ENCODE results near the gene DDR1. TPM values are rescaled to one million over a fixed set of nuclear protein-coding genes. Genes with fewer than 3 reads are reported as not detected.

DDR1 gene
- total and polyA plus RNA-seq, 2 experiments from 2014 or later = 58.3 to 154 TPM

DNA sequence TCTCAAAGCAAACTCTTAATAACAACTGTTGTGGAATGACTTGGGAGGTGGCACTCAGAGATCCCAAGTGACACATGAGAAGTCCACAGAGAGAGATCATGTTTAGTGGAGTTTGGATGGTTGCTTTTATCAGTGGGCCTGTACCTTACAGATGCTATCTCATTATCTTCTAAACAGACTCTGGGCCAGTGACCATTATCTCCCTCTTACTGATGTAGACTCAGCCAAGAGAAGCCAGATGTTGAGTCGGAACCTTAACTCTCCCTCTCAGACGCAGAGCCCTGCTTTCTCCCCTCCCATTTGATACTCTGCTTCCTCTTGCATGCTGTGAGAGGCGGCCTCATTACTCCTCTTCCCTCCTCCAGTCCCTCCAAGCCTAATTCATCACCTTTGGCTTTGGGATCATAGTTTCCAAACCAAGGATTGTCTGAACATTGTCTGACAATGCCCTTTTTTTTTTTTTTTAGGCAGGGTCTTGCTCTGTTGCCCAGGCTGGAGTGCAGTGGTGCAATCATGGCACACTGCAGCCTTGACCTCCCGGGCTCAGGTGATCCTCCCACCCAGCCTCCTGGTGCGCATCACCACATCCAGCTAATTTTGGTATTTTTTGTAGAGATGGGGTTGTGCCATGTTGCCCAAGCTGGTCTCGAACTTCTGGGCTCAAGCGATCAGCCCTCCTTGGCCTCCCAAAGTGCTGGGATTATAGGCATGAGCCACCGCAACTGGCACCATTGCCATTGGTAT lies 4.5 kb upstream of the DDR1 start (continued):
- TF ChIP-seq CREB1 (CRISPR knock-in tag; IDR thresholded peaks at IDR 0.05; ENCODE audit: low read depth) = no peak

DNA sequence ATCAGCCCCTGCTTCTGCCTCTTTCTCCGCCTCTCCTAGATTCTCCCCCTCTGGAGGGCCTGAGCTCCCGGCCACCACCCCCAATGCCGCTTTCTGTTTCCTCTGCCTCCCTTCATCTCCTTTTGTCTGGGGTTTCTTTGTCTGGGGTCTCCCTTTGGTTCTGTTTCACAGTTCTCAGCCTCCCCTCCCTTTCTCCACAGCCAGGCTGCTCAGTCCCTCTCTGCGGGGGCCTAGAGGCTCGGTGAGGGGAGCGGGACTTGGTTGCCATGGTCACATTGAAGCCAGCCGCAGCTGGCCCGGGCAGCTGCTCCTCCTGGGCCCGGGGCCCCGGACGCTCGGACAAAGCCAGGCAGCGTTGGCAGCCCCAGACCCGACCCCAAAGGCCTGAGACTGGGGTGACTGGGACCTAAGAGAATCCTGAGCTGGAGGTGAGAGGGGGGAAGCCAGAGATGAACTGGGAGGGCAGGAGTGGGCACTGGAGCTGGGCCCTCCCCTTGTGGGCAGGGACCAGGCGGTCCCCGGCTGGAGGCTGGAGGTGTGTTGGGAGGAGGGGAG lies 3.5 kb upstream of the DDR1 start:
- Histone ChIP-seq H4K20me1 (replicated peaks; ENCODE audit: insufficient read depth) (no peaks in the 10 kb centered on the region), H3K4me1 (ENCODE audit: insufficient read depth) (peaks cover 49% of the 10 kb centered on the region), H3K4me3 (peak overlapping the region; percentile 92), H3K9me2 (ENCODE audit: insufficient read depth) (0 out of 2 replicates have a peak, but pooled peaks cover 7% of the 10 kb centered on the region), H3F3A (replicated peaks; ENCODE audit: low read depth) (peaks cover 32% of the 10 kb centered on the region), H3K4me2 (peak overlapping the region; percentile 100), H3K79me2 (replicated peaks; ENCODE audit: insufficient read depth) (peaks cover 29% of the 10 kb centered on the region), H3K27me3 (ENCODE audit: insufficient read depth) (no peaks in the 10 kb centered on the region), H3K36me3 (ENCODE audit: insufficient read depth) (no peaks in the 10 kb centered on the region), H3K27ac (ENCODE audit: low read depth) (peak overlapping the region; percentile 97), H2AFZ (peak overlapping the region; percentile 15)
- peak; percentile 37 for ATAC-seq
- TF ChIP-seq POLR2AphosphoS5 (IDR thresholded peaks at IDR 0.05; ENCODE audit: low read depth) = peak; percentile 60
- TF ChIP-seq, protein P1, sequence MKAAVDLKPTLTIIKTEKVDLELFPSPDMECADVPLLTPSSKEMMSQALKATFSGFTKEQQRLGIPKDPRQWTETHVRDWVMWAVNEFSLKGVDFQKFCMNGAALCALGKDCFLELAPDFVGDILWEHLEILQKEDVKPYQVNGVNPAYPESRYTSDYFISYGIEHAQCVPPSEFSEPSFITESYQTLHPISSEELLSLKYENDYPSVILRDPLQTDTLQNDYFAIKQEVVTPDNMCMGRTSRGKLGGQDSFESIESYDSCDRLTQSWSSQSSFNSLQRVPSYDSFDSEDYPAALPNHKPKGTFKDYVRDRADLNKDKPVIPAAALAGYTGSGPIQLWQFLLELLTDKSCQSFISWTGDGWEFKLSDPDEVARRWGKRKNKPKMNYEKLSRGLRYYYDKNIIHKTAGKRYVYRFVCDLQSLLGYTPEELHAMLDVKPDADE (IDR thresholded peaks at IDR 0.05) = no peak
- H3K4me1 Mint-ChIP-seq = peaks cover 64% of the 10 kb centered on the region
- H3K4me3 Mint-ChIP-seq = peak overlapping the region; percentile 79
- H3K27me3 Mint-ChIP-seq (ENCODE audit: insufficient read depth, low read depth, poor library complexity) = peaks cover 35% of the 10 kb centered on the region
- peaks cover 2% of the 10 kb centered on the region; the same call in 2 of the 3 replicates for H3K36me3 Mint-ChIP-seq (ENCODE audit: low read depth)
- H3K27ac Mint-ChIP-seq = peak overlapping the region; percentile 80
- H3K9me3 Mint-ChIP-seq = no peaks in the 10 kb centered on the region
- DNase-seq (ENCODE audit: low spot score) = peak; percentile 93

DNA sequence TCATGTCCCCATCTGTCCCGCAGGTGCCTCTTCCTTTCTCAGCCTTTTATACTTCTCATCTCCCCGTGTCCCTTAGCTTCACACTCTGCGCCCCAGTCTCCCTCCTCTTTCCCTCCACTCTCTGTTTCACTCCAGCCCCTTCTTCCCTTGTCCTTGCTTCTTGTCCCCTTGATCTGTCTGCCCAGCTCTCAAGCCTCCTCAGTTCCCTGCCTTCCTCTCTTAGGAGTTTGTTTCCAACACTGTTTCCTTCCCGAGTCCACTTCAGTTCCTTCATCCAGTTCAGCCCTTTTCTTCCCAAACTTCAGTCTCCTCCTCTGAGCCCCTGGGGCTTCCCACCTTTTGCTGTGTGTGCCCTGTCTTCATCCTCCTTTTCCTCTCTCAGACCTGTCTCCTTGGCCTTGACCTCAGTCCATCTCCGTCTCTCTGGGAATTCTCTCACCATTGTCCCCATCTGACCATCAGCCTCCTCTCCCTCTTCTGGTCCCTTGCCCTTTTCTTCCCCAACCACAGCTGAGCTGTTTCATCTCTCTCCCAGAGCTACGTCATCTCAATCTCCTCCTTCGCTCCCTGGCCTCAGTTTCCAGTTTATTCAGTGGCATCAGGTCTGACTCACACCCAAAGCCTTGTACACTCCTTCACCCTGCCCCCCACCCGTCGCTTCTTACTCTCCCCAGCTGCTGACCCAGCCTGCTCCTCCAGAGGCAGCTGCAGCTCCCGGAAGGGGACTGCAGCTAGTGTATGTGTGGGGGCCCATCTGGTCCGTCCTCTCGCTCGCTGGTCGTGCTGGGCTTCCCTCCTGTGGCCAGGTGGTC lies 2.7 kb upstream of the DDR1 start:
- Mint-ChIP-seq H3K4me1 (peaks cover 71% of the 10 kb centered on the region), H3K36me3 (ENCODE audit: low read depth) (peaks cover 2% of the 10 kb centered on the region; the same call in 2 of the 3 replicates), H3K4me3 (peak overlapping the region; percentile 79), H3K9me3 (no peaks in the 10 kb centered on the region), H3K27me3 (ENCODE audit: insufficient read depth, low read depth, poor library complexity) (peaks cover 38% of the 10 kb centered on the region), H3K27ac (peak overlapping the region; percentile 46; the same call in 1 of the 2 replicates)
- Histone ChIP-seq H3K27me3 (ENCODE audit: insufficient read depth) (no peaks in the 10 kb centered on the region), H3F3A (replicated peaks; ENCODE audit: low read depth) (peaks cover 29% of the 10 kb centered on the region), H3K9me2 (ENCODE audit: insufficient read depth) (0 out of 2 replicates have a peak, but pooled peaks cover 2% of the 10 kb centered on the region), H3K4me2 (peak overlapping the region; percentile 100), H3K4me1 (ENCODE audit: insufficient read depth) (peaks cover 51% of the 10 kb centered on the region), H3K79me2 (replicated peaks; ENCODE audit: insufficient read depth) (peaks cover 32% of the 10 kb centered on the region), H2AFZ (0 out of 2 replicates have a peak overlapping the region, but pooled peaks have one; percentile 18), H4K20me1 (replicated peaks; ENCODE audit: insufficient read depth) (peaks cover under 1% of the 10 kb centered on the region; the same call in 1 of the 2 replicates), H3K4me3 (peak overlapping the region; percentile 92), H3K36me3 (ENCODE audit: insufficient read depth) (no peaks in the 10 kb centered on the region), H3K27ac (ENCODE audit: low read depth) (peak overlapping the region; percentile 97)
- no peak for ATAC-seq
- peak; percentile 32 for DNase-seq (ENCODE audit: low spot score)
- TF ChIP-seq JUNB (IDR thresholded peaks at IDR 0.05; ENCODE audit: unreplicated experiment) (no peak), NANOG (IDR thresholded peaks at IDR 0.05; ENCODE audit: borderline replicate concordance) (no peak), ZNF114 (CRISPR knock-in tag; IDR thresholded peaks at IDR 0.05) (no peak), EZH2phosphoT487 (IDR thresholded peaks at IDR 0.05; ENCODE audit: unreplicated experiment) (no peak)
- TF ChIP-seq, protein P2, sequence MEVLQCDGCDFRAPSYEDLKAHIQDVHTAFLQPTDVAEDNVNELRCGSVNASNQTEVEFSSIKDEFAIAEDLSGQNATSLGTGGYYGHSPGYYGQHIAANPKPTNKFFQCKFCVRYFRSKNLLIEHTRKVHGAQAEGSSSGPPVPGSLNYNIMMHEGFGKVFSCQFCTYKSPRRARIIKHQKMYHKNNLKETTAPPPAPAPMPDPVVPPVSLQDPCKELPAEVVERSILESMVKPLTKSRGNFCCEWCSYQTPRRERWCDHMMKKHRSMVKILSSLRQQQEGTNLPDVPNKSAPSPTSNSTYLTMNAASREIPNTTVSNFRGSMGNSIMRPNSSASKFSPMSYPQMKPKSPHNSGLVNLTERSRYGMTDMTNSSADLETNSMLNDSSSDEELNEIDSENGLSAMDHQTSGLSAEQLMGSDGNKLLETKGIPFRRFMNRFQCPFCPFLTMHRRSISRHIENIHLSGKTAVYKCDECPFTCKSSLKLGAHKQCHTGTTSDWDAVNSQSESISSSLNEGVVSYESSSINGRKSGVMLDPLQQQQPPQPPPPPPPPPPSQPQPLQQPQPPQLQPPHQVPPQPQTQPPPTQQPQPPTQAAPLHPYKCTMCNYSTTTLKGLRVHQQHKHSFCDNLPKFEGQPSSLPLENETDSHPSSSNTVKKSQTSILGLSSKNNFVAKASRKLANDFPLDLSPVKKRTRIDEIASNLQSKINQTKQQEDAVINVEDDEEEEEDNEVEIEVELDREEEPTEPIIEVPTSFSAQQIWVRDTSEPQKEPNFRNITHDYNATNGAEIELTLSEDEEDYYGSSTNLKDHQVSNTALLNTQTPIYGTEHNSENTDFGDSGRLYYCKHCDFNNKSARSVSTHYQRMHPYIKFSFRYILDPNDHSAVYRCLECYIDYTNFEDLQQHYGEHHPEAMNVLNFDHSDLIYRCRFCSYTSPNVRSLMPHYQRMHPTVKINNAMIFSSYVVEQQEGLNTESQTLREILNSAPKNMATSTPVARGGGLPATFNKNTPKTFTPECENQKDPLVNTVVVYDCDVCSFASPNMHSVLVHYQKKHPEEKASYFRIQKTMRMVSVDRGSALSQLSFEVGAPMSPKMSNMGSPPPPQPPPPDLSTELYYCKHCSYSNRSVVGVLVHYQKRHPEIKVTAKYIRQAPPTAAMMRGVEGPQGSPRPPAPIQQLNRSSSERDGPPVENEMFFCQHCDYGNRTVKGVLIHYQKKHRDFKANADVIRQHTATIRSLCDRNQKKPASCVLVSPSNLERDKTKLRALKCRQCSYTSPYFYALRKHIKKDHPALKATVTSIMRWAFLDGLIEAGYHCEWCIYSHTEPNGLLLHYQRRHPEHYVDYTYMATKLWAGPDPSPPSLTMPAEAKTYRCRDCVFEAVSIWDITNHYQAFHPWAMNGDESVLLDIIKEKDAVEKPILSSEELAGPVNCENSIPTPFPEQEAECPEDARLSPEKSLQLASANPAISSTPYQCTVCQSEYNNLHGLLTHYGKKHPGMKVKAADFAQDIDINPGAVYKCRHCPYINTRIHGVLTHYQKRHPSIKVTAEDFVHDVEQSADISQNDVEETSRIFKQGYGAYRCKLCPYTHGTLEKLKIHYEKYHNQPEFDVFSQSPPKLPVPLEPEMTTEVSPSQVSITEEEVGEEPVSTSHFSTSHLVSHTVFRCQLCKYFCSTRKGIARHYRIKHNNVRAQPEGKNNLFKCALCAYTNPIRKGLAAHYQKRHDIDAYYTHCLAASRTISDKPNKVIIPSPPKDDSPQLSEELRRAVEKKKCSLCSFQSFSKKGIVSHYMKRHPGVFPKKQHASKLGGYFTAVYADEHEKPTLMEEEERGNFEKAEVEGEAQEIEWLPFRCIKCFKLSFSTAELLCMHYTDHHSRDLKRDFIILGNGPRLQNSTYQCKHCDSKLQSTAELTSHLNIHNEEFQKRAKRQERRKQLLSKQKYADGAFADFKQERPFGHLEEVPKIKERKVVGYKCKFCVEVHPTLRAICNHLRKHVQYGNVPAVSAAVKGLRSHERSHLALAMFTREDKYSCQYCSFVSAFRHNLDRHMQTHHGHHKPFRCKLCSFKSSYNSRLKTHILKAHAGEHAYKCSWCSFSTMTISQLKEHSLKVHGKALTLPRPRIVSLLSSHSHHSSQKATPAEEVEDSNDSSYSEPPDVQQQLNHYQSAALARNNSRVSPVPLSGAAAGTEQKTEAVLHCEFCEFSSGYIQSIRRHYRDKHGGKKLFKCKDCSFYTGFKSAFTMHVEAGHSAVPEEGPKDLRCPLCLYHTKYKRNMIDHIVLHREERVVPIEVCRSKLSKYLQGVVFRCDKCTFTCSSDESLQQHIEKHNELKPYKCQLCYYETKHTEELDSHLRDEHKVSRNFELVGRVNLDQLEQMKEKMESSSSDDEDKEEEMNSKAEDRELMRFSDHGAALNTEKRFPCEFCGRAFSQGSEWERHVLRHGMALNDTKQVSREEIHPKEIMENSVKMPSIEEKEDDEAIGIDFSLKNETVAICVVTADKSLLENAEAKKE (CRISPR knock-in tag; IDR thresholded peaks at IDR 0.05) = no peak

Measured in GM23338 (cell line).